Transverse colon (tissue), 4 donors: Measurements from ENCODE around the gene HELZ2. TPM values are rescaled to one million over a fixed set of nuclear protein-coding genes. Genes with fewer than 3 reads are reported as not detected.

Experiments
- DNase-seq: peaks from one replicate; pipeline ENCODE4 v3.0.0-alpha.2; 2019
- H3K27ac ChIP-seq, 4 donors: fragments of 200-600 bp; sonication (generic); 2 replicates each; pipeline ENCODE4 v1.5.1; 2016 to 2018; ENCODE audit warnings: inconsistent platforms in 4 of 4
- H3K27me3 ChIP-seq: fragments of 200-600 bp; sonication (generic); 2 replicates; pipeline ENCODE4 v1.5.1; 2017; ENCODE audit warnings: inconsistent platforms
- H3K36me3 ChIP-seq, 4 donors: fragments of 200-600 bp; sonication (generic); 2 replicates each; pipeline ENCODE4 v1.5.1; 2017 to 2019; ENCODE audit warnings: inconsistent platforms in 4 of 4
- H3K4me1 ChIP-seq, 4 donors: fragments of 200-600 bp; sonication (generic); 2 replicates each; pipeline ENCODE4 v1.5.1; 2017 to 2020; ENCODE audit warnings: inconsistent platforms in 4 of 4
- H3K4me3 ChIP-seq, 4 donors: fragments of 200-600 bp; sonication (generic); 1 replicate in 1 of 4; 2 replicates in 3 of 4; pipeline versions ENCODE4 v1.5.1 to v1.6.1; 2017 to 2019; ENCODE audit warnings: inconsistent platforms in 4 of 4
- H3K9me3 ChIP-seq, 2 donors: fragments of 200-600 bp; sonication (generic); 2 replicates each; pipeline ENCODE4 v1.5.1; 2017 to 2019; ENCODE audit warnings: inconsistent platforms in 2 of 2
- CTCF ChIP-seq, 5 experiments: fragments of 200-600 bp in 3 of 5; fragments of 450-650 bp in 2 of 5; sonication (generic) in 3 of 5; IDR thresholded peaks; 1 replicate in 2 of 5; 2 replicates in 3 of 5; pipeline ENCODE4 v1.5.1; 2016 to 2017; ENCODE audit warnings: antibody characterized with exemption in 5 of 5, inconsistent platforms in 3 of 5, mild to moderate bottlenecking in 2 of 5, moderate library complexity in 1 of 5
- EP300 ChIP-seq: sonication (generic); formaldehyde crosslinking; IDR thresholded peaks from one replicate; pipeline ENCODE4 v1.6.1; 2017; ENCODE audit warnings: antibody characterized with exemption, low read depth
- POLR2A ChIP-seq: fragments of 450-650 bp; IDR thresholded peaks from one replicate; pipeline ENCODE4 v1.6.1; 2016; ENCODE audit warnings: antibody characterized with exemption, mild to moderate bottlenecking, moderate library complexity
- POLR2AphosphoS5 ChIP-seq, 3 donors: sonication (generic); formaldehyde crosslinking; IDR thresholded peaks; one replicate each; pipeline ENCODE4 v1.6.1; 2016; ENCODE audit warnings: antibody characterized with exemption in 3 of 3
- WGBS, 2 donors: methylation state at CpG; one replicate each; pipeline ENCODE4 v1.1.5; 2018; ENCODE audit warnings: low coverage in 1 of 2; 5-methylcytosine and 5-hydroxymethylcytosine counted together
- in situ Hi-C, 4 donors: fragments of 200-750 bp; cut with MboI; loops; one replicate each; pipeline versions ENCODE4 v1.15.0 to v1.15.1; 2017; ENCODE audit warnings: low sequenced_read_pairs in 3 of 4, low pct_ligation_motif_present in 1 of 4, low pct_unique_long_range_greater_than_20kb in 1 of 4
- intact Hi-C: fragments of 100-400 bp; cut with DNase I; formaldehyde crosslinking; loops from one replicate; pipeline ENCODE4 v1.15.1; 2023; ENCODE audit warnings: low total_unique reads
- total RNA-seq, 4 donors: library from RNA; depleted of rRNA; stranded (reverse); fragments of >200 nt; gene quantifications; one replicate each; pipeline ENCODE4 v1.1.0, GENCODE V29; 2016

Gene HELZ2
- total RNA-seq, 4 donors from 2014 or later, result 32.9 to 49.4 (median 38.8) TPM

GRCh38 chr20:63539092-63539430 is 35.0 kb downstream of the HELZ2 start:
- H3K4me3 ChIP-seq, result no peak overlapping the region
- peaks cover 10% of the 10 kb centered on the region for H3K27me3 ChIP-seq
- intact Hi-C loops, result loop anchor here (5.0 to 10.0 kb wide), 2 partner anchors 246 to 433 kb away; no protein-coding TSS in a partner anchor
- in situ Hi-C loops, result loop anchor here in 1 of 4 donors (25.0 kb wide), 1 partner anchor 98 kb away; the partner anchor contains the start of gene GMEB2
- H3K36me3 ChIP-seq, result no peaks in the 10 kb centered on the region
- DNase-seq, result no peak
- H3K9me3 ChIP-seq, result no peaks in the 10 kb centered on the region
- H3K4me1 ChIP-seq, result peaks cover 16 to 49% (median 38%) of the 10 kb centered on the region in 4 donors
- H3K27ac ChIP-seq, result peak overlapping the region; percentile 89 to 98 (median 96)
- TF ChIP-seq CTCF (IDR thresholded peaks at IDR 0.05), result no peak
- TF ChIP-seq POLR2AphosphoS5 (IDR thresholded peaks at IDR 0.05), result no peak
- TF ChIP-seq EP300, result no peak
- TF ChIP-seq POLR2A, result no peak
- WGBS, 2 donors, result 40% methylated on average over 11 of the region's 12 CpGs; no CpG with 5 or more reads in 1 of the 2 donors

DNA sequence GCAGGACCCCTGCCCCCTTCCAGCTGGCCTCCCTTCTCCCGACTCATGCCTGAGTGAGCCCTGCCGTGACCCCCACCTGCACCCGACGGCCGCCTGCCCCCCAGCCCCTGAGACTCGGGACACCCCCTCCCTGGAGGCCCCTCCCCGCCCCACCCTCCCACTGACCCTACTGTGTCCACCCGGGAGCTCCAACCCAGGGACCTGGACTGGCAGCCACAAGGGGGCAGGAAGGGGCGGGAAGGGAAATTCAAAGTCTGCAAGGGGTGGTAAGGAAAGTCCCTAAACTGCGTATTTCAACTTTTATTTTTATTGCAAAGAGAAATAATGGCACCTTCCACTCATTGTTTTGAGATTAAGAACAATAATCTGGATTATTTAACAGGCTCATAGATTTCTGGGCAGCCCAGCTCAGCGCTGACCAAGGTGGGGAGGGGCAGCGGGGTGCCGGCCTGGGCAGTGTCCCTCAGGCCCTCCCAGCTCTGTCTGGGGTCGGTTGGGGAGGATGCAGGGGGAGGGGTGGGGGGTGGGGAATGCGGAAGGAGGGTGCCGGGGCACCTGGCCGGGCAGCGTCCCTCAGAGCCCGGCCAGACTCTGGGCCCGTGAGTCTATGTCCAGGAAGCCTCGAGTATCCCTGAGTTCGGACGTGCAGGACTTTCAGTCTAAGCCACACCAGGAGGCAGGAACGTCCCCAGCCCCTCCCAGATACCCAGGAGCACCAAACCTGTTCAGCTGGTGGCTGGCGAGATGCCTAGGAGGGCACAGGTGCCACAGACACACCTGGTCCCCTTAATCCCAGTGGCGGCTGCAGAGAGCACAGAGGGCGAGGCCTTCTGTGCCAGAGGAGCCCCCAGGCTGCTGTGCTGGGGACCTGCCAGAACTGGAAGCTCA is 35.6 kb downstream of the HELZ2 start:
- Histone ChIP-seq H3K36me3 (no peaks in the 10 kb centered on the region), H3K4me3 (peak overlapping the region in 3 of 4 donors; percentile 10 to 56 (median 46)), H3K27me3 (peaks cover 10% of the 10 kb centered on the region), H3K4me1 (peaks cover 16 to 49% (median 42%) of the 10 kb centered on the region in 4 donors), H3K27ac (peak overlapping the region; percentile 89 to 98 (median 96)), H3K9me3 (no peaks in the 10 kb centered on the region)
- in situ Hi-C loops (loop anchor here in 1 of 4 donors (25.0 kb wide), 1 partner anchor 99 kb away; the partner anchor contains the start of gene GMEB2), intact Hi-C loops (loop anchor here (5.0 to 10.0 kb wide), 2 partner anchors 246 to 434 kb away; no protein-coding TSS in a partner anchor)
- TF ChIP-seq EP300 (peak; percentile 31), POLR2AphosphoS5 (IDR thresholded peaks at IDR 0.05) (peak; percentile 62 to 88 (median 88)), CTCF (IDR thresholded peaks at IDR 0.05) (peak in 2 of 5 experiments; percentile 1 to 2), POLR2A (peak; percentile 71)
- DNase-seq, result peak; percentile 93
- WGBS, 2 donors, result 23% methylated on average over 26 of the region's 27 CpGs; no CpG with 5 or more reads in 1 of the 2 donors

DNA sequence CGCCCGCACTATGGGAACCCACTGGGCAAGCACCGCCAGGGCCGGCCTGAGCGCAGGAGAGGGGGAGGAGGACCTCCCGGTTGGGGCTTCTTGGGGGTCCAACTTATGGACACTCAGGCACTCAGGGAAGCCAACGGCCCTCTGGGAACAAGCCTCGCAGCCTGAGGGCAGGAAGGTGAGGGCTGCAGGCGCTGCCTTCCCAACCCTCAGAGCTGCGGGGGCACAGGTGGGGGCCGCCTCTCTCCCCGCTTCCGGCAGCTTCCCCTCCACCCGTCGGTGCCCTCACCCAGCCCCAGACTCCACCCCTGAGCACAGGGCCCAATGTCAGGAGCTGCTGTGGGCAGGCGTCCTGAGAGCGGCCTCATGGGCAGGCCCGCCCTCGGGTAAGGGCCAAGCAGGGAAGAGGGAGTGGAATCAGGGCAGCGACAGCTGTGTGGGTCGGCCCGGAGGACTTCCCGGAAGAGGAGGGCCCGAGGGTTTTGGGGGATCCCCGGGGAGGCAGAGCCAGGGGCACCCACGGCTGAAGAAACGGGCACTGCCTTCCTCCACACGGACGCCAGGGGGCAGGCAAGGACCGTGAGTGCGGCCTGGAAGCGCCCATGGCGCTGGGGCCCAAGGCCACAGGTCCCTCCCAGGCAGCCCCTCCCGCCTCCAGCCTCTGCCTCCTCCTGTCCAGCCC is 36.4 kb downstream of the HELZ2 start:
- intact Hi-C loops, result loop anchor here (5.0 to 10.0 kb wide), 2 partner anchors 247 to 435 kb away; no protein-coding TSS in a partner anchor
- H3K36me3 ChIP-seq, result no peaks in the 10 kb centered on the region
- in situ Hi-C loops, result loop anchor here in 1 of 4 donors (25.0 kb wide), 1 partner anchor 100 kb away; the partner anchor contains the start of gene GMEB2
- H3K27ac ChIP-seq, result peak overlapping the region; percentile 89 to 98 (median 96)
- H3K4me3 ChIP-seq, result peak overlapping the region in 3 of 4 donors; percentile 45 to 56 (median 46)
- DNase-seq, result peak; percentile 97
- H3K4me1 ChIP-seq, result peaks cover 16 to 51% (median 42%) of the 10 kb centered on the region in 4 donors
- H3K27me3 ChIP-seq, result peaks cover 10% of the 10 kb centered on the region
- WGBS, 2 donors, result 13% methylated on average over 25 of the region's 34 CpGs; no CpG with 5 or more reads in 1 of the 2 donors
- peak; percentile 92 to 100 (median 95) for TF ChIP-seq CTCF (IDR thresholded peaks at IDR 0.05)
- peak; percentile 77 to 94 (median 88) for TF ChIP-seq POLR2AphosphoS5 (IDR thresholded peaks at IDR 0.05)
- TF ChIP-seq POLR2A, result peak; percentile 94
- TF ChIP-seq EP300, result peak; percentile 41
- no peaks in the 10 kb centered on the region for H3K9me3 ChIP-seq
